Measurements from ENCODE around the gene EXOC2. TPM values are rescaled to one million over a fixed set of nuclear protein-coding genes. Genes with fewer than 3 reads are reported as not detected.

Gene EXOC2
- total and polyA plus RNA-seq, 2 donors (not counting 1 experiment from before 2014, with no cell fraction given) = 12.2 to 45.0 TPM

DNA sequence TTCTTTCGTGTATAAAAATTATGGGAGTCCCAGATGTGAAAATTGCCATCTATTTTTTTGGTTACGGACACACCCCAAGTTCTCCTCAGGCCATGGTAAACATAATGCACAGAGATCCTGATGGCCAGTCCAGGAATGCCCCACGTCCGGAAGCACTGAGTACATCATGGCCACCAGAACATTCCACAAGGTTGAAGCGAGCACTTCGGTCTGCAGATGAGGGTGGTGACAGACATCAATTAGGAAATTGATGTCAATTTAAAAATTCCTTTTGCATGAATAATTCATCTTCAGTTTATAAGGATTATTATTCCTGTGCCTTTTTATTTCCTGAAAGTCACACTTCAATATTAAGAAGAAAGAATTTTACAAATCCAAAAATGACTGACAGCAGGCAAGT is 13.2 kb upstream of the EXOC2 start:
- DNase-seq = no peak
- H3K4me1 Mint-ChIP-seq = peaks cover 9% of the 10 kb centered on the region
- intact Hi-C loops (cut with micrococcal nuclease) = no loop called here
- H3K4me1 ChIP-seq (ENCODE audit: control insufficient read depth in 2 of 2, insufficient read depth in 2 of 2, low read length in 2 of 2) = peaks cover 6 to 7% of the 10 kb centered on the region in 2 donors
- H3K4me2 ChIP-seq (replicated peaks; ENCODE audit: low read depth, low read length, poor library complexity, severe bottlenecking) = no peak overlapping the region
- no peaks in the 10 kb centered on the region for H3K36me3 ChIP-seq (replicated peaks in 1 of 2; ENCODE audit: control extremely low read depth in 1 of 2, control insufficient read depth in 1 of 2, extremely low read depth in 1 of 2, insufficient read depth in 2 of 2, low read length in 1 of 2)
- H3K27me3 ChIP-seq (replicated peaks in 1 of 4; ENCODE audit: control extremely low read depth in 1 of 4, control insufficient read depth in 3 of 4, insufficient read depth in 4 of 4, low read length in 3 of 4) = no peaks in the 10 kb centered on the region
- H3K27me3 Mint-ChIP-seq = peaks cover 11% of the 10 kb centered on the region
- WGBS (ENCODE audit: insufficient coverage) = 100% methylated on average over 2 of the region's 6 CpGs
- H3K27ac ChIP-seq (ENCODE audit: low read length in 2 of 2) = no peak overlapping the region
- ChIA-PET POLR2A (no interaction called here), CTCF (interaction anchor here (2.7 kb wide), 1 partner anchor 15 kb away, joined by 14 read pairs; no protein-coding TSS in a partner anchor)
- H3K9me3 ChIP-seq (ENCODE audit: control extremely low read depth in 1 of 3, control insufficient read depth in 2 of 3, insufficient read depth in 1 of 3, low read length in 2 of 3) = no peaks in the 10 kb centered on the region
- H3K27ac Mint-ChIP-seq = no peak overlapping the region
- H4K20me1 ChIP-seq (ENCODE audit: control insufficient read depth, insufficient read depth, low read length, poor library complexity, severe bottlenecking) = no peaks in the 10 kb centered on the region
- ATAC-seq (ENCODE audit: low read depth) = no peak
- H3K79me2 ChIP-seq (ENCODE audit: control insufficient read depth, insufficient read depth, low read length) = no peaks in the 10 kb centered on the region
- H3K4me3 Mint-ChIP-seq = no peak overlapping the region
- no peaks in the 10 kb centered on the region for H3K9me3 Mint-ChIP-seq (ENCODE audit: insufficient read depth)
- no peak overlapping the region for H2AFZ ChIP-seq (ENCODE audit: insufficient read depth, low read depth, low read length, poor library complexity, severe bottlenecking)
- H3K9ac ChIP-seq (ENCODE audit: low read length) = no peak overlapping the region
- no peak for TF ChIP-seq EZH2 (IDR thresholded peaks at IDR 0.05; ENCODE audit: borderline replicate concordance, insufficient read depth, low read depth, low read length, poor library complexity, severe bottlenecking)
- TF ChIP-seq, protein P1, sequence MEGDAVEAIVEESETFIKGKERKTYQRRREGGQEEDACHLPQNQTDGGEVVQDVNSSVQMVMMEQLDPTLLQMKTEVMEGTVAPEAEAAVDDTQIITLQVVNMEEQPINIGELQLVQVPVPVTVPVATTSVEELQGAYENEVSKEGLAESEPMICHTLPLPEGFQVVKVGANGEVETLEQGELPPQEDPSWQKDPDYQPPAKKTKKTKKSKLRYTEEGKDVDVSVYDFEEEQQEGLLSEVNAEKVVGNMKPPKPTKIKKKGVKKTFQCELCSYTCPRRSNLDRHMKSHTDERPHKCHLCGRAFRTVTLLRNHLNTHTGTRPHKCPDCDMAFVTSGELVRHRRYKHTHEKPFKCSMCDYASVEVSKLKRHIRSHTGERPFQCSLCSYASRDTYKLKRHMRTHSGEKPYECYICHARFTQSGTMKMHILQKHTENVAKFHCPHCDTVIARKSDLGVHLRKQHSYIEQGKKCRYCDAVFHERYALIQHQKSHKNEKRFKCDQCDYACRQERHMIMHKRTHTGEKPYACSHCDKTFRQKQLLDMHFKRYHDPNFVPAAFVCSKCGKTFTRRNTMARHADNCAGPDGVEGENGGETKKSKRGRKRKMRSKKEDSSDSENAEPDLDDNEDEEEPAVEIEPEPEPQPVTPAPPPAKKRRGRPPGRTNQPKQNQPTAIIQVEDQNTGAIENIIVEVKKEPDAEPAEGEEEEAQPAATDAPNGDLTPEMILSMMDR (IDR thresholded peaks at IDR 0.05) = no peak
- H3K4me3 ChIP-seq (ENCODE audit: control extremely low read depth in 1 of 5, extremely low read depth in 1 of 5, insufficient read depth in 1 of 5, low read depth in 2 of 5, low read length in 4 of 5) = no peak overlapping the region

DNA sequence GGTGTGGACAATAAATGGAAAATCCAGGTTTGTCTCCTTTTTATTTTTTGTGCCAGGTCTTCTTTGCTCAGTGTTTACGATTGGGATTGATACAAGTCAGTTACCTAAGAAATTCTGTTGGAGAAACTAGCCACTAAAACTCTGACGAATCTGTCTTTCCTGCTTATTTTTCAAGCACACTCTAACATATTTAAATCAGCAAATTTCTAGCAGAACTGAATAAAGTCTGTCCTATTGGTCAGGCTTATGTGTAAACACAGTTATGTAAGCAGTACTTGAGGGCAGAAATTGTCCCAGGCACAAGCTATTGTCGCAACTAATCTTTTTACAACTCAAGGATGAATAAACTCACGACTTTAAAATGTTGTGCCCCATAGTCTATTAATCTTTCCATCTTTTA is 12.1 kb upstream of the EXOC2 start:
- POLR2A ChIA-PET = no interaction called here
- H3K4me2 ChIP-seq (replicated peaks; ENCODE audit: low read depth, low read length, poor library complexity, severe bottlenecking) = no peak overlapping the region
- no peaks in the 10 kb centered on the region for H3K36me3 ChIP-seq (replicated peaks in 1 of 2; ENCODE audit: control extremely low read depth in 1 of 2, control insufficient read depth in 1 of 2, extremely low read depth in 1 of 2, insufficient read depth in 2 of 2, low read length in 1 of 2)
- ATAC-seq (ENCODE audit: low read depth) (no peak), DNase-seq (no peak)
- H3K4me3 ChIP-seq (ENCODE audit: control extremely low read depth in 1 of 5, extremely low read depth in 1 of 5, insufficient read depth in 1 of 5, low read depth in 2 of 5, low read length in 4 of 5) = no peak overlapping the region
- H3K27ac ChIP-seq (ENCODE audit: low read length in 2 of 2) = no peak overlapping the region
- Mint-ChIP-seq H3K27me3 (peaks cover 11% of the 10 kb centered on the region), H3K27ac (no peak overlapping the region), H3K4me3 (no peak overlapping the region), H3K4me1 (peaks cover 1% of the 10 kb centered on the region), H3K9me3 (ENCODE audit: insufficient read depth) (no peaks in the 10 kb centered on the region)
- peaks cover 0 to 1% of the 10 kb centered on the region in 2 donors for H3K4me1 ChIP-seq (ENCODE audit: control insufficient read depth in 2 of 2, insufficient read depth in 2 of 2, low read length in 2 of 2)
- H2AFZ ChIP-seq (ENCODE audit: insufficient read depth, low read depth, low read length, poor library complexity, severe bottlenecking) = no peak overlapping the region
- H3K79me2 ChIP-seq (ENCODE audit: control insufficient read depth, insufficient read depth, low read length) = no peaks in the 10 kb centered on the region
- H4K20me1 ChIP-seq (ENCODE audit: control insufficient read depth, insufficient read depth, low read length, poor library complexity, severe bottlenecking) = no peaks in the 10 kb centered on the region
- 60% methylated on average over 1 of the region's 4 CpGs for WGBS (ENCODE audit: insufficient coverage)
- no peaks in the 10 kb centered on the region for H3K27me3 ChIP-seq (replicated peaks in 1 of 4; ENCODE audit: control extremely low read depth in 1 of 4, control insufficient read depth in 3 of 4, insufficient read depth in 4 of 4, low read length in 3 of 4)
- CTCF ChIA-PET = interaction anchor here (0.8 to 2.7 kb wide), 2 partner anchors 16 to 112 kb away, joined by 3 to 14 read pairs; no protein-coding TSS in a partner anchor
- no peaks in the 10 kb centered on the region for H3K9me3 ChIP-seq (ENCODE audit: control extremely low read depth in 1 of 3, control insufficient read depth in 2 of 3, insufficient read depth in 1 of 3, low read length in 2 of 3)
- intact Hi-C loops (cut with micrococcal nuclease) = no loop called here
- no peak overlapping the region for H3K9ac ChIP-seq (ENCODE audit: low read length)
- TF ChIP-seq EZH2 (IDR thresholded peaks at IDR 0.05; ENCODE audit: borderline replicate concordance, insufficient read depth, low read depth, low read length, poor library complexity, severe bottlenecking) = no peak
- TF ChIP-seq, protein P1 (IDR thresholded peaks at IDR 0.05) = no peak

Measured in B cell (primary cell).